GM18505 (cell line): ENCODE data around the gene TPD52L2.

Experiments
- ATAC-seq: cut with Tn5 transposase; IDR thresholded peaks from one replicate; pipeline ENCODE4 v1.9.1; 2021; ENCODE audit not compliant: unreplicated experiment
- POLR2A ChIP-seq: IDR thresholded peaks from 4 replicates; pipeline ENCODE4 v1.6.1; 2011; ENCODE audit warnings: borderline replicate concordance; ENCODE audit not compliant: insufficient read depth, insufficient read length; ENCODE audit errors: extremely low read depth

Gene TPD52L2

GRCh38 chr20:63854766-63855362 is 10.2 kb upstream of the TPD52L2 start:
- TF ChIP-seq POLR2A, result no peak
- ATAC-seq, result no peak

DNA sequence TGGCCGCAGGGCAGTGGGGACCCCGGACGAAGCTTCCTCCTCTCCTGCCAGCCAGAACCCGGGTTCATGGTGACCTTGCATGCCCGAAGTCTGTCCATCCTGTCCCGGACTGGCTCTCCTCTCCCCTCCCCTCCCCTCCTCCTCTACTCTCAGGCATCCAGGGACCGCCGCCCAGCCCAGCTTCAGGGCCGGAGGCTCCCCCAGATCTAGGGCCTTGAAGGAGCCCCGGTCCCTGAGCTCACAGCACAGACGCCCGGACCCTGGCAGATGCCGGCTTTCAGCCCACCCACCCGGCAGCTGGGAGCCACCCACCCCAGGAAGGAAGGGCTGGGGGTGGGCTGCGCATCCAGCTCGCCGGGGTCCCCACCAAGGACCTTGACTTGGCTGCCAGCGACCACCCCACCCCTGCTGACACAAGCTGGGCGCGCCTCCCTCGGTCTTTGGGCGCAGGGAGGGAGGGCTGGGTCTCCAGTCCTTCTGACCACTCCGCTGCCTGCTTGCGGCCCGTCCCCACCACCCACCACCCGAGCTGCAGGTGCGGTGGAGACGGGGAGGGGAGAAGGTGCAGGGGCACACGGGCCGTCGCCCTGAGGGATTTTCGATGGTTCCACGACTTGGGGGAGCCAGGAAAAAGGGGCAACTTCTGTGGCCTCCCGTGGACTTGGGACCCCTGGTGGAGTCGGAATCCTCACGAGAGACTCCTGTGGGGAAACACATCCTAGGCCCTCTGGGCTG is 9.5 kb upstream of the TPD52L2 start:
- no peak for ATAC-seq
- no peak for TF ChIP-seq POLR2A

GRCh38 chr20:63856098-63856511 is 9.0 kb upstream of the TPD52L2 start:
- ATAC-seq, result no peak
- TF ChIP-seq POLR2A, result no peak

- no peak for ATAC-seq
- TF ChIP-seq POLR2A, result no peak
Measured at GRCh38 chr20:63857764-63858392, 7.2 kb upstream of the TPD52L2 start.

GRCh38 chr20:63858393-63859165 is 6.5 kb upstream of the TPD52L2 start:
- no peak for ATAC-seq
- no peak for TF ChIP-seq POLR2A

DNA sequence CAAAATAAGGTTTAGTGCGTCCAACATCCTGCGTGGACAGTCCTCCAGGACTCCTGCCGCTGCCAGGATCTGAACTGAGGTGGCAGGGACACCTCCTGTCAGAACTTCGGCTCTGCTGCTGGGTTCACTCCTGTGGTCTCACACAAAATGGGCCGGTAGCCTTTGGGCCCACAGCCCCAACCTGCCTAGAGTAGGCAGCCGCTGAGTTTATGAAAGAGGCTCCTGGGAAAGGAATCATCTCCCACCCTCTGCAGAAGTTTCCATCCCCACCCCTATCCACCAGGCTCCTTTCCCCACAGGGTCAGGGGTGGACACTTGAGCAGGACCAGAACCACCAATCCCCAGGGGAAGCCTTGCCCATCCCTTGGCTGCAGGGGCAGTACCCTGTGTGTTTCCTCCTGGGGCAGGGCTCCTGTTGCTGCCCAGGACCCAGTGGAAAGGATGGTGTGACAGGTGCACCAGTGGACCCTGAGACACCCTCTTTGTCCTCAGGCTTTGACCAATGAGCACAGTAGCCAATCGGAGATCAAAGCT is 5.8 kb upstream of the TPD52L2 start:
- no peak for ATAC-seq

GRCh38 chr20:63860325-63861051 is 4.6 kb upstream of the TPD52L2 start:
- ATAC-seq, result no peak
- TF ChIP-seq POLR2A, result no peak

More for the DNA sequence above, 5.8 kb upstream of the TPD52L2 start:
- TF ChIP-seq POLR2A, result no peak

DNA sequence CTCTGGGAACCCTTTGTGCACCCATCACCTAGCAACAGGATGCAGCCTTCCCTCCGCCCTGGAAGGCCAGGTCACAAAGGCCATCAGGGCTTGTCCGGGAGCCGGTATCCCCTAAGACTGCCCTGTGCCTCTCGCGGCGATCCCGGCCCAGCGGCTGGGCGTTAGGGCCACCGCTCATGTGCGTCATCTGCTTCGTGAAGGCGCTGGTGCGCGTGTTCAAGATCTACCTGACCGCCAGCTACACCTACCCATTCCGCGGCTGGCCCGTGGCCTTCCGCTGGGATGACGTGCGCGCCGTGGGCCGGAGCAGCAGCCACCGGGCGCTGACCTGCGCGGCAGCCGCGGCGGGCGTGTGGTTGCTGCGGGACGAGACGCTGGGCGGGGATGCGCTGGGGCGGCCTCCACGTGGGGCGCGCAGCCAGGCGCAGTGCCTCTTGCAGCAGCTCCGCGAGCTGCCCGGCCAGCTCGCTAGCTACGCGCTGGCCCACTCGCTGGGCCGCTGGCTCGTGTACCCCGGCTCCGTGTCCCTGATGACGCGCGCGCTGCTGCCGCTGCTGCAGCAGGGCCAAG is 3.6 kb upstream of the TPD52L2 start, which contains the start of gene ABHD16B:
Gene ABHD16B (plus strand): TSS at position 134 of the 570 bp plus-strand sequence. CDS start 43 bp downstream, at position 177.
- ATAC-seq, result no peak
- no peak for TF ChIP-seq POLR2A

GRCh38 chr20:63861981-63862901 is 2.8 kb upstream of the TPD52L2 start:
- TF ChIP-seq POLR2A, result no peak
- no peak for ATAC-seq

DNA sequence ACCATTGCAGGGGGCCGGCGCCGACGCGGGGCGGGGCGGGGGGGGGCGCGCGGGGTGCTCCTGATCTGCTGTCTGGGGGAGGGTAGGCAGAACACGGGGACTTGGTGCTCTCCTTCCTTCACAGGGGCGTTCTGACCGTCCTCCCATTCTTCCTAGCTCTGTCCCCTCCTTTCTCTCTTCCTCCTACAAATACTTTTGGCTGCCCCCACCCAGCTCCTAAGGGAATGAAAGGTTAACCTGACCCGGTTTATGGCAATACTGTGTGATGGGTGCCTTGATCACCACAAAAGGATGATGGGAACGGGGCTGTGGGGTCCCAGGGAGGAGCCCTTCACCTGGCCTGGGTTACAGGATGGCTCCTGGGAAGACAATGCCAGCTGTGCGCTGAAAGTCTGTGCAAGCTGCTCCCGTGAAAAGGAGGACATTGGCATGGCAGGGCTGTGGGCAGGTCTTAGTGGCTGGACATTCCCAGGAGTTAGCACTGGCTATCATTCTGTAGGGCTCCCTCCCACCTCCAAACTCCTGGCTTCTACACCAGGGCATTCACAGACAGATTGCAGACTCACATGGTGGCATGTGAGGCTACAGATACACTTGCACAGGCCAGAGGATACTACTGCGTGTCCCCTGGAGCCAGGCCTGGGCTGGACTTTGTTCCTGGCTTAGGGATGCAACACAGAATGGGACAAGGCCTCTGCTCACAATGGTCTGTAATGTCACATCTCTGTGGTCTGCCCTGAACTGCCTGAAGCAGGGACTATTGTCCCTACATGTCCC is 1.9 kb upstream of the TPD52L2 start:
- no peak for TF ChIP-seq POLR2A
- ATAC-seq, result no peak
